NAMALWA (cell line): ENCODE measurements around the gene TSEN15.

Experiments used
- DNase-seq: peaks from one replicate; pipeline ENCODE4 v3.0.0-alpha.2; 2015; ENCODE audit warnings: low spot score

The TSEN15 gene

GRCh38 chr1:184101571-184101970 lies 50.0 kb downstream of the TSEN15 start:
- DNase-seq: no peak

- no peak for DNase-seq
Measured at GRCh38 chr1:184110272-184111204, 59.0 kb downstream of the TSEN15 start.

- no peak for DNase-seq
Measured at GRCh38 chr1:184112176-184112948, 60.8 kb downstream of the TSEN15 start.

GRCh38 chr1:184113251-184113650 lies 61.7 kb downstream of the TSEN15 start:
- no peak for DNase-seq

- DNase-seq: no peak
Measured at GRCh38 chr1:184114818-184115398, 63.4 kb downstream of the TSEN15 start.

- no peak for DNase-seq
Measured at GRCh38 chr1:184116287-184116686, 64.8 kb downstream of the TSEN15 start.

- no peak for DNase-seq
Measured at GRCh38 chr1:184118046-184118445, 66.5 kb downstream of the TSEN15 start.
